Common myeloid progenitor, CD34-positive (primary cell): ENCODE data around the gene CCL27.

Source experiments
- CTCF ChIA-PET: fragments of 350-600 bp; sonication (Branson Sonifier 250); formaldehyde crosslinking; loops from one replicate; lab custom pipeline; 2021; ENCODE audit warnings: antibody characterized with exemption; lab: Charles Lee
- POLR2A ChIA-PET: fragments of 350-600 bp; sonication (Branson Sonifier 250); formaldehyde crosslinking; loops from one replicate; lab custom pipeline; 2021; ENCODE audit warnings: antibody characterized with exemption; lab: Charles Lee
- DNase-seq, 3 donors: peaks; one replicate each; pipeline versions ENCODE4 v3.0.0 to v3.0.0-alpha.2; 2013
- H3K27ac ChIP-seq, 2 experiments: 1 replicate in 1 of 2; 2 replicates in 1 of 2; pipeline ENCODE4 v1.7.0; 2013; ENCODE audit warnings: inconsistent platforms in 2 of 2, low read length in 2 of 2, mild to moderate bottlenecking in 2 of 2, low read depth in 1 of 2, moderate library complexity in 1 of 2; ENCODE audit not compliant: severe bottlenecking in 2 of 2, insufficient read depth in 1 of 2, poor library complexity in 1 of 2
- H3K27me3 ChIP-seq, 5 experiments: replicated peaks in 2 of 5; 1 replicate in 3 of 5; 2 replicates in 2 of 5; pipeline versions ENCODE4 v1.6.1 to v1.7.0; 2013; ENCODE audit warnings: low read length in 4 of 5, mild to moderate bottlenecking in 2 of 5, moderate library complexity in 2 of 5, inconsistent platforms in 1 of 5; ENCODE audit not compliant: insufficient read depth in 5 of 5, control insufficient read depth in 4 of 5
- H3K36me3 ChIP-seq, 4 experiments: 1 replicate in 2 of 4; 2 replicates in 2 of 4; pipeline versions ENCODE4 v1.6.1 to v1.7.0; 2013; ENCODE audit warnings: low read length in 3 of 4, control low read depth in 1 of 4, mild to moderate bottlenecking in 1 of 4; ENCODE audit not compliant: control insufficient read depth in 4 of 4, insufficient read depth in 4 of 4
- H3K4me1 ChIP-seq, 4 experiments: 1 replicate in 3 of 4; 2 replicates in 1 of 4; pipeline versions ENCODE4 v1.6.1 to v1.7.1; 2013; ENCODE audit warnings: low read length in 3 of 4, mild to moderate bottlenecking in 3 of 4, control low read depth in 1 of 4, inconsistent platforms in 1 of 4, moderate library complexity in 1 of 4; ENCODE audit not compliant: control insufficient read depth in 4 of 4, insufficient read depth in 4 of 4; ENCODE audit errors: control extremely low read depth in 1 of 4
- H3K4me3 ChIP-seq, 7 experiments: 1 replicate in 4 of 7; 2 replicates in 3 of 7; pipeline versions ENCODE4 v1.5.1 to v1.7.0; 2013; ENCODE audit warnings: mild to moderate bottlenecking in 7 of 7, low read length in 6 of 7, moderate library complexity in 6 of 7, inconsistent platforms in 2 of 7, low read depth in 2 of 7, control low read depth in 1 of 7; ENCODE audit not compliant: insufficient read depth in 4 of 7, control insufficient read depth in 1 of 7; ENCODE audit errors: extremely low read depth in 1 of 7
- H3K9me3 ChIP-seq, 5 experiments: 1 replicate in 4 of 5; 2 replicates in 1 of 5; pipeline versions ENCODE4 v1.6.1 to v1.7.1; 2013; ENCODE audit warnings: low read length in 4 of 5, mild to moderate bottlenecking in 2 of 5, inconsistent platforms in 1 of 5, low read depth in 1 of 5, moderate library complexity in 1 of 5; ENCODE audit not compliant: control insufficient read depth in 4 of 5, insufficient read depth in 2 of 5; ENCODE audit errors: control extremely low read depth in 1 of 5
- whole genome bisulfite sequencing: methylation state at CpG from one replicate; pipeline ENCODE4 v1.1.5; 2013; ENCODE audit not compliant: insufficient coverage; 5-methylcytosine and 5-hydroxymethylcytosine counted together

The CCL27 gene

GRCh38 chr9:34689116-34689470 lies 26.6 kb upstream of the CCL27 start:
- H3K27ac ChIP-seq = no peak overlapping the region
- peaks cover 0 to 5% (median 0%) of the 10 kb centered on the region in 5 experiments for H3K9me3 ChIP-seq
- no peaks in the 10 kb centered on the region for H3K36me3 ChIP-seq
- ChIA-PET CTCF (interaction anchor here (1.0 to 8.5 kb wide), 3 partner anchors 10 to 14 kb away, joined by 4 to 63 read pairs (median 4); no protein-coding TSS in a partner anchor), POLR2A (no interaction called here)
- no peaks in the 10 kb centered on the region for H3K27me3 ChIP-seq
- peaks cover 3 to 29% (median 16%) of the 10 kb centered on the region in 4 experiments for H3K4me1 ChIP-seq
- DNase-seq = no peak
- H3K4me3 ChIP-seq = no peak overlapping the region
- 90% methylated on average over 4 of the region's 4 CpGs for WGBS

- Histone ChIP-seq H3K36me3 (no peaks in the 10 kb centered on the region), H3K9me3 (peaks cover 0 to 2% (median 0%) of the 10 kb centered on the region in 5 experiments), H3K27me3 (peaks cover 0 to 2% (median 0%) of the 10 kb centered on the region in 5 experiments), H3K4me1 (peaks cover 3 to 29% (median 16%) of the 10 kb centered on the region in 4 experiments), H3K4me3 (no peak overlapping the region), H3K27ac (no peak overlapping the region)
- WGBS = 71% methylated on average over 2 of the region's 5 CpGs
- POLR2A ChIA-PET = no interaction called here
- DNase-seq = no peak
- CTCF ChIA-PET = interaction anchor here (3.2 to 8.5 kb wide), 2 partner anchors 11 to 13 kb away, joined by 22 to 63 read pairs; no protein-coding TSS in a partner anchor
Observed at GRCh38 chr9:34688329-34689115, 26.1 kb upstream of the CCL27 start.

- Histone ChIP-seq H3K36me3 (no peaks in the 10 kb centered on the region), H3K4me3 (no peak overlapping the region), H3K9me3 (no peaks in the 10 kb centered on the region), H3K4me1 (peaks cover 3 to 29% (median 16%) of the 10 kb centered on the region in 4 experiments), H3K27me3 (peaks cover 0 to 2% (median 0%) of the 10 kb centered on the region in 5 experiments), H3K27ac (no peak overlapping the region)
- DNase-seq = no peak
- ChIA-PET CTCF (interaction anchor here (1.6 to 8.5 kb wide), 4 partner anchors 8 to 17 kb away, joined by 4 to 63 read pairs (median 18); no protein-coding TSS in a partner anchor), POLR2A (no interaction called here)
- 88% methylated on average over 7 of the region's 10 CpGs for WGBS
Observed at GRCh38 chr9:34687276-34688030, 25.0 kb upstream of the CCL27 start.

- CTCF ChIA-PET = interaction anchor here (0.8 to 8.5 kb wide), 6 partner anchors 8 to 17 kb away, joined by 3 to 63 read pairs (median 8); no protein-coding TSS in a partner anchor
- no peaks in the 10 kb centered on the region for H3K9me3 ChIP-seq
- H3K4me1 ChIP-seq = peaks cover 3 to 25% (median 14%) of the 10 kb centered on the region in 4 experiments
- DNase-seq = peak; percentile 22 to 85 (median 79)
- no peak overlapping the region for H3K4me3 ChIP-seq
- H3K27ac ChIP-seq = no peak overlapping the region
- H3K36me3 ChIP-seq = no peaks in the 10 kb centered on the region
- POLR2A ChIA-PET = no interaction called here
- peaks cover 0 to 2% (median 0%) of the 10 kb centered on the region in 5 experiments for H3K27me3 ChIP-seq
- 0% methylated on average over 1 of the region's 1 CpG for WGBS
Observed at GRCh38 chr9:34686732-34687131, 24.3 kb upstream of the CCL27 start.

GRCh38 chr9:34686231-34686630 lies 23.8 kb upstream of the CCL27 start:
- DNase-seq = no peak
- POLR2A ChIA-PET = no interaction called here
- CTCF ChIA-PET = interaction anchor here (0.8 to 8.5 kb wide), 7 partner anchors 9 to 16 kb away, joined by 3 to 63 read pairs (median 6); no protein-coding TSS in a partner anchor

GRCh38 chr9:34685591-34685990 lies 23.1 kb upstream of the CCL27 start:
- Histone ChIP-seq H3K4me1 (peaks cover 0 to 14% (median 3%) of the 10 kb centered on the region in 4 experiments), H3K27me3 (peaks cover 0 to 2% (median 0%) of the 10 kb centered on the region in 5 experiments), H3K27ac (no peak overlapping the region), H3K4me3 (no peak overlapping the region), H3K9me3 (no peaks in the 10 kb centered on the region), H3K36me3 (no peaks in the 10 kb centered on the region)
- CTCF ChIA-PET = interaction anchor here (0.8 to 8.5 kb wide), 7 partner anchors 9 to 19 kb away, joined by 3 to 63 read pairs (median 6); no protein-coding TSS in a partner anchor
- DNase-seq = no peak
- POLR2A ChIA-PET = no interaction called here
- WGBS = 93% methylated on average over 4 of the region's 4 CpGs

More at GRCh38 chr9:34686231-34686630, 23.8 kb upstream of the CCL27 start:
- Histone ChIP-seq H3K27me3 (peaks cover 0 to 2% (median 0%) of the 10 kb centered on the region in 5 experiments), H3K27ac (no peak overlapping the region), H3K36me3 (no peaks in the 10 kb centered on the region), H3K4me1 (peaks cover under 1 to 20% (median 10%) of the 10 kb centered on the region in 4 experiments), H3K9me3 (no peaks in the 10 kb centered on the region), H3K4me3 (no peak overlapping the region)
- WGBS = 100% methylated on average over 5 of the region's 5 CpGs
